Measurements from ENCODE around the gene MGLL. TPM values are rescaled to one million over a fixed set of nuclear protein-coding genes. Genes with fewer than 3 reads are reported as not detected.
A peak's percentile ranks its signal among the peaks of the same experiment; 100 is the strongest.

MGLL gene
- total RNA-seq, 1 donor from 2014 or later: 27.3 TPM

DNA sequence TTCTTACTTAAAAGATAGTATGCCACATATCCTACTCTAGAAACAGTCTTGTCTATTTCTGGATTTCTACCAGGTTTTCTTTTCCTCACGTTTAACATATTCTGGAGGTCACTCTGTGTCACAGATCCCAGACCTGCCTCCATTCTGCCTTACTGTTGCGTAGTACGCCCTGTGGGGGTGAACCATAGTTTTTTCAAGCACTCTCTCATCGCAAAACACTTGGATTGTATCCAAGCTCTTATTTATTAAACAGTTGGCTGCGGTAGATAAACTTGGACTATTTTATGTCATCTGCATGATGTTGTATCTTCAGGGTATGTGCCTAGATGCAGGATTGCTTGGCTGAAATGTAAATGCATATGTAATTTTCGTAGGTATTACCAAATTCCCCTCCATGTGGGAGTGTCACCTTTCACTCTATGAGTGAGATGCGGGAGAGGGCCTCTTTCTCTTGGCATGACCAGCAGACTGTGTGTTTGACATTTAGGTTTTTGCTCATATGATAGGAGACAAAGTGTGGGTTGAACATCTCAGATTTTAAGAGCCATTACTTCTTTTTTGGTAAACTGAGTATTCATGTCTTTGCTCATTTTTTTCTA is 93.8 kb downstream of the MGLL start:
- Histone ChIP-seq H3K4me3 (ENCODE audit: insufficient read depth, low read depth, low read length) (no peak overlapping the region), H3K36me3 (ENCODE audit: insufficient read depth, low read length) (no peaks in the 10 kb centered on the region), H3K4me2 (ENCODE audit: low read length) (no peak overlapping the region), H4K20me1 (ENCODE audit: insufficient read depth, low read length) (no peaks in the 10 kb centered on the region), H3K27ac (ENCODE audit: low read depth, low read length) (no peak overlapping the region), H2AFZ (ENCODE audit: low read depth, low read length) (no peak overlapping the region), H3K9me3 (ENCODE audit: insufficient read depth, low read depth, low read length) (no peaks in the 10 kb centered on the region), H3K27me3 (ENCODE audit: insufficient read depth, low read length) (no peaks in the 10 kb centered on the region), H3K4me1 (ENCODE audit: insufficient read depth, low read length) (peaks cover under 1% of the 10 kb centered on the region), H3K9ac (ENCODE audit: low read length) (no peak overlapping the region), H3K79me2 (ENCODE audit: insufficient read depth, low read length) (peaks cover 4% of the 10 kb centered on the region)
- no peaks in the 10 kb centered on the region for H3K9me3 Mint-ChIP-seq (ENCODE audit: unreplicated experiment)
- H3K4me1 Mint-ChIP-seq (ENCODE audit: low read depth, unreplicated experiment): peaks cover 34% of the 10 kb centered on the region
- no peak overlapping the region for H3K4me3 Mint-ChIP-seq (ENCODE audit: unreplicated experiment)
- H3K27me3 Mint-ChIP-seq (ENCODE audit: low read depth, unreplicated experiment): peaks cover 5% of the 10 kb centered on the region
- H3K27ac Mint-ChIP-seq (ENCODE audit: unreplicated experiment): no peak overlapping the region
- peaks cover 13% of the 10 kb centered on the region for H3K36me3 Mint-ChIP-seq (ENCODE audit: low read depth, unreplicated experiment)
- no peak for DNase-seq (ENCODE audit: low read depth)
- FAIRE-seq: no peak
- TF ChIP-seq EZH2 (IDR thresholded peaks at IDR 0.05; ENCODE audit: insufficient read depth, low read length): no peak
- TF ChIP-seq, protein P1, sequence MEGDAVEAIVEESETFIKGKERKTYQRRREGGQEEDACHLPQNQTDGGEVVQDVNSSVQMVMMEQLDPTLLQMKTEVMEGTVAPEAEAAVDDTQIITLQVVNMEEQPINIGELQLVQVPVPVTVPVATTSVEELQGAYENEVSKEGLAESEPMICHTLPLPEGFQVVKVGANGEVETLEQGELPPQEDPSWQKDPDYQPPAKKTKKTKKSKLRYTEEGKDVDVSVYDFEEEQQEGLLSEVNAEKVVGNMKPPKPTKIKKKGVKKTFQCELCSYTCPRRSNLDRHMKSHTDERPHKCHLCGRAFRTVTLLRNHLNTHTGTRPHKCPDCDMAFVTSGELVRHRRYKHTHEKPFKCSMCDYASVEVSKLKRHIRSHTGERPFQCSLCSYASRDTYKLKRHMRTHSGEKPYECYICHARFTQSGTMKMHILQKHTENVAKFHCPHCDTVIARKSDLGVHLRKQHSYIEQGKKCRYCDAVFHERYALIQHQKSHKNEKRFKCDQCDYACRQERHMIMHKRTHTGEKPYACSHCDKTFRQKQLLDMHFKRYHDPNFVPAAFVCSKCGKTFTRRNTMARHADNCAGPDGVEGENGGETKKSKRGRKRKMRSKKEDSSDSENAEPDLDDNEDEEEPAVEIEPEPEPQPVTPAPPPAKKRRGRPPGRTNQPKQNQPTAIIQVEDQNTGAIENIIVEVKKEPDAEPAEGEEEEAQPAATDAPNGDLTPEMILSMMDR (IDR thresholded peaks at IDR 0.05; ENCODE audit: insufficient read depth, low read depth, low read length): no peak

DNA sequence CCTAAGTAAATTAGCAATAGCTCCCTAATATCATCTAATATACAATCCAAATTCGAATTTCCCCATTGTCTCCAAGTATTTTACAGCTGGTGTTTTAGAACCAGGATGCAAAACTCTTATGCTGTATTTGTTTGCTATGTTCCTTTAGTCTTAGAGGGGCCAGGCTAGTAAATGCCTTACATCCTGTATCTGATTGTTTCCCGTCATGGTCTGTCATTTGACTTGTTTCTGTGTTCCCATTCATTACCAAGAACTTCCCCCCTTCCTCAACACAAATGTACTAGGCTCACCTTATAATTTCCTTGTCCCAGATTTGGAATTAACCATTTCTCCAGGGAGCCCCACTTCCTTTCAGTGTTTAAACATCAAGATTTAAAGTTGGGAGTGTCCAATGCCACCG is 95.4 kb downstream of the MGLL start:
- no peak for DNase-seq (ENCODE audit: low read depth)
- H3K9me3 Mint-ChIP-seq (ENCODE audit: unreplicated experiment): no peaks in the 10 kb centered on the region
- Histone ChIP-seq H3K4me3 (ENCODE audit: insufficient read depth, low read depth, low read length) (no peak overlapping the region), H2AFZ (ENCODE audit: low read depth, low read length) (no peak overlapping the region), H3K36me3 (ENCODE audit: insufficient read depth, low read length) (no peaks in the 10 kb centered on the region), H3K27me3 (ENCODE audit: insufficient read depth, low read length) (no peaks in the 10 kb centered on the region), H3K9me3 (ENCODE audit: insufficient read depth, low read depth, low read length) (no peaks in the 10 kb centered on the region), H4K20me1 (ENCODE audit: insufficient read depth, low read length) (no peaks in the 10 kb centered on the region), H3K4me2 (ENCODE audit: low read length) (no peak overlapping the region), H3K27ac (ENCODE audit: low read depth, low read length) (no peak overlapping the region), H3K79me2 (ENCODE audit: insufficient read depth, low read length) (no peaks in the 10 kb centered on the region), H3K4me1 (ENCODE audit: insufficient read depth, low read length) (peaks cover 10% of the 10 kb centered on the region), H3K9ac (ENCODE audit: low read length) (no peak overlapping the region)
- H3K36me3 Mint-ChIP-seq (ENCODE audit: low read depth, unreplicated experiment): peaks cover 13% of the 10 kb centered on the region
- H3K27me3 Mint-ChIP-seq (ENCODE audit: low read depth, unreplicated experiment): peaks cover 5% of the 10 kb centered on the region
- H3K4me3 Mint-ChIP-seq (ENCODE audit: unreplicated experiment): no peak overlapping the region
- TF ChIP-seq, protein P1 (IDR thresholded peaks at IDR 0.05; ENCODE audit: insufficient read depth, low read depth, low read length): no peak
- TF ChIP-seq EZH2 (IDR thresholded peaks at IDR 0.05; ENCODE audit: insufficient read depth, low read length): no peak
- H3K27ac Mint-ChIP-seq (ENCODE audit: unreplicated experiment): no peak overlapping the region
- H3K4me1 Mint-ChIP-seq (ENCODE audit: low read depth, unreplicated experiment): peaks cover 24% of the 10 kb centered on the region
- FAIRE-seq: no peak

DNA sequence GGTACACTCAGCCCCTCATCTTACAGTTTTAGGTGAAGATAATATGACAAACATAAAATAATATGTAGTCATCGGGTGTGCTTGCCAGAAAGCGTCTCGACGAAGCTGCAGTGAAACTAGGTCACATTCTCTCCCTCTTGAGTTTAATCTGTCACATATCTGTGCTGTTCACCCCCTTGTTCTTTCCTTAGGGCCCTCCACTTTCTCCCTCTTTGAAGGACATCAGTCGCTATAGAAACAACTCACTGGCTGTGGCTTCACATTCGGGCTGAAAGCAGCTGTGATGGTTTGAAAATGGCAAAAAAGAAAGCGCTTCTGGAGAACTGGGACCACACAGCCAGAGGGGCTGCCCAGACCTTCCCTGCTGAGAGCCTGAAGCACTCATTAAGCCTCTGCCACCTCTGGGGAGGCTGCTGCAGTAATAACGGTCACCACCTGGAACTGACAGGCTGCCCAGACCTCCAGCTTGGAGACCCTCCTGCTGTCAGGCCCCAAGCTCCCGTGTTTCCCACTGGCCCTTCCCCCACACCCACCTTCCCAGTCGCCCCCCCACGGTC is 99.2 kb downstream of the MGLL start:
- Histone ChIP-seq H3K27ac (ENCODE audit: low read depth, low read length) (no peak overlapping the region), H3K4me2 (ENCODE audit: low read length) (peak overlapping the region; percentile 52)
- TF ChIP-seq, protein P1 (IDR thresholded peaks at IDR 0.05; ENCODE audit: insufficient read depth, low read depth, low read length): no peak
- no peak for TF ChIP-seq EZH2 (IDR thresholded peaks at IDR 0.05; ENCODE audit: insufficient read depth, low read length)

More for the DNA sequence above, 99.2 kb downstream of the MGLL start:
- FAIRE-seq (no peak), DNase-seq (ENCODE audit: low read depth) (no peak)
- no peak overlapping the region for H3K4me3 ChIP-seq (ENCODE audit: insufficient read depth, low read depth, low read length)
- Mint-ChIP-seq H3K36me3 (ENCODE audit: low read depth, unreplicated experiment) (peaks cover 18% of the 10 kb centered on the region), H3K9me3 (ENCODE audit: unreplicated experiment) (no peaks in the 10 kb centered on the region), H3K27ac (ENCODE audit: unreplicated experiment) (no peak overlapping the region), H3K4me3 (ENCODE audit: unreplicated experiment) (no peak overlapping the region), H3K4me1 (ENCODE audit: low read depth, unreplicated experiment) (peaks cover 4% of the 10 kb centered on the region), H3K27me3 (ENCODE audit: low read depth, unreplicated experiment) (peaks cover 2% of the 10 kb centered on the region)
- H3K79me2 ChIP-seq (ENCODE audit: insufficient read depth, low read length): no peaks in the 10 kb centered on the region
- H4K20me1 ChIP-seq (ENCODE audit: insufficient read depth, low read length): no peaks in the 10 kb centered on the region
- H3K36me3 ChIP-seq (ENCODE audit: insufficient read depth, low read length): no peaks in the 10 kb centered on the region
- H3K9ac ChIP-seq (ENCODE audit: low read length): peak overlapping the region; percentile 22
- peaks cover 10% of the 10 kb centered on the region for H3K4me1 ChIP-seq (ENCODE audit: insufficient read depth, low read length)
- H3K27me3 ChIP-seq (ENCODE audit: insufficient read depth, low read length): no peaks in the 10 kb centered on the region
- peak overlapping the region; percentile 40 for H2AFZ ChIP-seq (ENCODE audit: low read depth, low read length)
- H3K9me3 ChIP-seq (ENCODE audit: insufficient read depth, low read depth, low read length): no peaks in the 10 kb centered on the region
